Measurements from ENCODE around the gene PASD1. TPM values are rescaled to one million over a fixed set of nuclear protein-coding genes. Genes with fewer than 3 reads are reported as not detected.

PASD1 gene
- total RNA-seq, result not detected

- DNase-seq (ENCODE audit: low spot score in 2 of 2), result no peak
- TF ChIP-seq CTCF (IDR thresholded peaks at IDR 0.05), result no peak
- no peak for TF ChIP-seq POLR2A (IDR thresholded peaks at IDR 0.05)
- H3K4me3 ChIP-seq (ENCODE audit: low read depth, poor library complexity, severe bottlenecking), result no peak within 1 kb of the TSS
- 93 to 96% methylated on average over 15 to 16 of the region's 16 CpGs for WGBS, 2 donors
- intact Hi-C loops (cut with DNase I; ENCODE audit: low total_unique reads), result no loop called here
Measured at GRCh38 chrX:151563449-151563848, at the start of gene PASD1. Gene PASD1 (plus strand): TSS chrX:151563675. CDS start chrX:151601554, 37,879 bp downstream.

- WGBS, 2 donors, result 88 to 93% methylated on average over 2 of the region's 2 CpGs
- intact Hi-C loops (cut with DNase I; ENCODE audit: low total_unique reads), result no loop called here
- DNase-seq (ENCODE audit: low spot score in 2 of 2), result no peak
- TF ChIP-seq CTCF (IDR thresholded peaks at IDR 0.05), result no peak
- TF ChIP-seq POLR2A (IDR thresholded peaks at IDR 0.05), result no peak
- no peak overlapping the region for H3K4me3 ChIP-seq (ENCODE audit: low read depth, poor library complexity, severe bottlenecking)
Measured at GRCh38 chrX:151515237-151515636, 48.2 kb upstream of the PASD1 start.

- DNase-seq (ENCODE audit: low spot score in 2 of 2), result no peak
- TF ChIP-seq POLR2A (IDR thresholded peaks at IDR 0.05) (no peak), CTCF (IDR thresholded peaks at IDR 0.05) (no peak)
- WGBS, 2 donors, result 81 to 93% methylated on average over 3 to 15 of the region's 15 CpGs
- intact Hi-C loops (cut with DNase I; ENCODE audit: low total_unique reads), result no loop called here
- H3K4me3 ChIP-seq (ENCODE audit: low read depth, poor library complexity, severe bottlenecking), result no peak overlapping the region
Measured at GRCh38 chrX:151516538-151517187, 46.8 kb upstream of the PASD1 start.

- no peak overlapping the region for H3K4me3 ChIP-seq (ENCODE audit: low read depth, poor library complexity, severe bottlenecking)
- TF ChIP-seq CTCF (IDR thresholded peaks at IDR 0.05) (no peak), POLR2A (IDR thresholded peaks at IDR 0.05) (no peak)
- 48 to 59% methylated on average over 2 of the region's 2 CpGs for WGBS, 2 donors
- intact Hi-C loops (cut with DNase I; ENCODE audit: low total_unique reads), result no loop called here
- DNase-seq (ENCODE audit: low spot score in 2 of 2), result no peak
Measured at GRCh38 chrX:151517421-151517820, 46.1 kb upstream of the PASD1 start.

- 46 to 67% methylated on average over 2 of the region's 2 CpGs for WGBS, 2 donors
- DNase-seq (ENCODE audit: low spot score in 2 of 2), result no peak
- no peak overlapping the region for H3K4me3 ChIP-seq (ENCODE audit: low read depth, poor library complexity, severe bottlenecking)
- no peak for TF ChIP-seq CTCF (IDR thresholded peaks at IDR 0.05)
- no peak for TF ChIP-seq POLR2A (IDR thresholded peaks at IDR 0.05)
- intact Hi-C loops (cut with DNase I; ENCODE audit: low total_unique reads), result no loop called here
Measured at GRCh38 chrX:151523351-151523750, 40.1 kb upstream of the PASD1 start.

GRCh38 chrX:151536571-151536970 is 26.9 kb upstream of the PASD1 start:
- no peak for DNase-seq (ENCODE audit: low spot score in 2 of 2)
- TF ChIP-seq POLR2A (IDR thresholded peaks at IDR 0.05) (no peak), CTCF (IDR thresholded peaks at IDR 0.05) (no peak)
- intact Hi-C loops (cut with DNase I; ENCODE audit: low total_unique reads), result no loop called here

More at GRCh38 chrX:151536571-151536970, 26.9 kb upstream of the PASD1 start:
- H3K4me3 ChIP-seq (ENCODE audit: low read depth, poor library complexity, severe bottlenecking), result no peak overlapping the region
